ENCODE measurements around the gene DUS2. TPM values are rescaled to one million over a fixed set of nuclear protein-coding genes. Genes with fewer than 3 reads are reported as not detected.
A peak's percentile ranks its signal among the peaks of the same experiment; 100 is the strongest.

DUS2 gene
- total and polyA plus RNA-seq, 4 donors: 6.9 to 10.7 (median 7.9) TPM

DNA sequence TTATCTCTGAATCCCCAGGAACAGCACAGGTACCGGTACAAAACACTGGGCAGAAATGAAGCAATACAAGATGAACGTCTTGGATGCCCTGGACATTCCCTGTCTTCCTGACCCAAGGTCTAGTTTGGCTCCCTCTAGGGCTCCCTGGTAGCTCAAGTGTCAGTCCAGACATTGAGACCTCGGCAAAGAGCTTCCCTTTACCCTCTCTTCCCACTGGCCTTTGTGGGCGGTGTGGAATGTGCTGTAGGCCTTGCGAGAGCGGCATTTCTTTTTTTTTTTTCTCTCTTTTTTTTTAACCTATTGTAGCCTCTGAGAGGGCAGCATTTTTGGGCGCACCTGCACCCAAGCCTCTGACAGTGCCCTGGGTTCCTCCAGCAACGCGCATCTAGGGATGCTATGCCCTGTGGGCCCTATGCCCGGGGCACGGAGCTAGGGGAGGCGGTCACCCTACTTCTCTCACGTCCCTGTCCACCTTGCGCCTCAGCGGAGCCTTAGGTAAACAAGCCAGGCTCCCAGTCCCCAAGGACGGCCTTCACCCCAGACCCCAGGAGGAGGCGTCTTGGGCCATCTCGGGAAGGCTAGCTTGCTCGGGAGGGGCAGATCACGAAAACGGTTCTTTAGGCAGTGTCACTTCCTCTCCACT lies 60.9 kb downstream of the DUS2 start:
- H3K9me3 ChIP-seq (ENCODE audit: control insufficient read depth in 4 of 4, low read length in 3 of 4): no peaks in the 10 kb centered on the region
- no peaks in the 10 kb centered on the region for H3K27me3 ChIP-seq (ENCODE audit: control insufficient read depth in 4 of 4, insufficient read depth in 4 of 4, low read length in 3 of 4)
- WGBS: 46% methylated on average over 21 of the region's 21 CpGs
- TF ChIP-seq HNF4G (IDR thresholded peaks at IDR 0.05): no peak
- TF ChIP-seq JUND (IDR thresholded peaks at IDR 0.05): peak in 1 of 2 donors; percentile 2
- peak; percentile 46 for TF ChIP-seq FOXA2 (IDR thresholded peaks at IDR 0.05)
- no peak for TF ChIP-seq YY1 (IDR thresholded peaks at IDR 0.05)
- TF ChIP-seq, protein P1, sequence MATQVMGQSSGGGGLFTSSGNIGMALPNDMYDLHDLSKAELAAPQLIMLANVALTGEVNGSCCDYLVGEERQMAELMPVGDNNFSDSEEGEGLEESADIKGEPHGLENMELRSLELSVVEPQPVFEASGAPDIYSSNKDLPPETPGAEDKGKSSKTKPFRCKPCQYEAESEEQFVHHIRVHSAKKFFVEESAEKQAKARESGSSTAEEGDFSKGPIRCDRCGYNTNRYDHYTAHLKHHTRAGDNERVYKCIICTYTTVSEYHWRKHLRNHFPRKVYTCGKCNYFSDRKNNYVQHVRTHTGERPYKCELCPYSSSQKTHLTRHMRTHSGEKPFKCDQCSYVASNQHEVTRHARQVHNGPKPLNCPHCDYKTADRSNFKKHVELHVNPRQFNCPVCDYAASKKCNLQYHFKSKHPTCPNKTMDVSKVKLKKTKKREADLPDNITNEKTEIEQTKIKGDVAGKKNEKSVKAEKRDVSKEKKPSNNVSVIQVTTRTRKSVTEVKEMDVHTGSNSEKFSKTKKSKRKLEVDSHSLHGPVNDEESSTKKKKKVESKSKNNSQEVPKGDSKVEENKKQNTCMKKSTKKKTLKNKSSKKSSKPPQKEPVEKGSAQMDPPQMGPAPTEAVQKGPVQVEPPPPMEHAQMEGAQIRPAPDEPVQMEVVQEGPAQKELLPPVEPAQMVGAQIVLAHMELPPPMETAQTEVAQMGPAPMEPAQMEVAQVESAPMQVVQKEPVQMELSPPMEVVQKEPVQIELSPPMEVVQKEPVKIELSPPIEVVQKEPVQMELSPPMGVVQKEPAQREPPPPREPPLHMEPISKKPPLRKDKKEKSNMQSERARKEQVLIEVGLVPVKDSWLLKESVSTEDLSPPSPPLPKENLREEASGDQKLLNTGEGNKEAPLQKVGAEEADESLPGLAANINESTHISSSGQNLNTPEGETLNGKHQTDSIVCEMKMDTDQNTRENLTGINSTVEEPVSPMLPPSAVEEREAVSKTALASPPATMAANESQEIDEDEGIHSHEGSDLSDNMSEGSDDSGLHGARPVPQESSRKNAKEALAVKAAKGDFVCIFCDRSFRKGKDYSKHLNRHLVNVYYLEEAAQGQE (IDR thresholded peaks at IDR 0.05): no peak
- TF ChIP-seq, protein P2, sequence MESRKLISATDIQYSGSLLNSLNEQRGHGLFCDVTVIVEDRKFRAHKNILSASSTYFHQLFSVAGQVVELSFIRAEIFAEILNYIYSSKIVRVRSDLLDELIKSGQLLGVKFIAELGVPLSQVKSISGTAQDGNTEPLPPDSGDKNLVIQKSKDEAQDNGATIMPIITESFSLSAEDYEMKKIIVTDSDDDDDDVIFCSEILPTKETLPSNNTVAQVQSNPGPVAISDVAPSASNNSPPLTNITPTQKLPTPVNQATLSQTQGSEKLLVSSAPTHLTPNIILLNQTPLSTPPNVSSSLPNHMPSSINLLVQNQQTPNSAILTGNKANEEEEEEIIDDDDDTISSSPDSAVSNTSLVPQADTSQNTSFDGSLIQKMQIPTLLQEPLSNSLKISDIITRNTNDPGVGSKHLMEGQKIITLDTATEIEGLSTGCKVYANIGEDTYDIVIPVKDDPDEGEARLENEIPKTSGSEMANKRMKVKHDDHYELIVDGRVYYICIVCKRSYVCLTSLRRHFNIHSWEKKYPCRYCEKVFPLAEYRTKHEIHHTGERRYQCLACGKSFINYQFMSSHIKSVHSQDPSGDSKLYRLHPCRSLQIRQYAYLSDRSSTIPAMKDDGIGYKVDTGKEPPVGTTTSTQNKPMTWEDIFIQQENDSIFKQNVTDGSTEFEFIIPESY (IDR thresholded peaks at IDR 0.05): no peak
- TF ChIP-seq FOXA1 (IDR thresholded peaks at IDR 0.05): peak; percentile 36
- no peak for TF ChIP-seq HNF4A (conservative IDR thresholded peaks at IDR 0.05)
- H3K36me3 ChIP-seq (ENCODE audit: control insufficient read depth in 4 of 4, insufficient read depth in 3 of 4, low read depth in 1 of 4, low read length in 3 of 4): no peaks in the 10 kb centered on the region
- no peak for DNase-seq (ENCODE audit: low spot score)
- H3K27ac ChIP-seq (ENCODE audit: low read depth in 1 of 2, low read length in 2 of 2): peak overlapping the region; percentile 99 to 100
- H3K9ac ChIP-seq (ENCODE audit: low read depth in 1 of 2, low read length in 2 of 2): peak overlapping the region in 1 of 2 donors; percentile 78
- H3K4me3 ChIP-seq (ENCODE audit: low read depth in 1 of 3, low read length in 3 of 3): peak overlapping the region in 2 of 3 donors; percentile 61 to 65
- H3K4me1 ChIP-seq (ENCODE audit: control insufficient read depth in 4 of 4, insufficient read depth in 4 of 4, low read length in 3 of 4): peaks cover 22 to 64% (median 44%) of the 10 kb centered on the region in 4 donors

DNA sequence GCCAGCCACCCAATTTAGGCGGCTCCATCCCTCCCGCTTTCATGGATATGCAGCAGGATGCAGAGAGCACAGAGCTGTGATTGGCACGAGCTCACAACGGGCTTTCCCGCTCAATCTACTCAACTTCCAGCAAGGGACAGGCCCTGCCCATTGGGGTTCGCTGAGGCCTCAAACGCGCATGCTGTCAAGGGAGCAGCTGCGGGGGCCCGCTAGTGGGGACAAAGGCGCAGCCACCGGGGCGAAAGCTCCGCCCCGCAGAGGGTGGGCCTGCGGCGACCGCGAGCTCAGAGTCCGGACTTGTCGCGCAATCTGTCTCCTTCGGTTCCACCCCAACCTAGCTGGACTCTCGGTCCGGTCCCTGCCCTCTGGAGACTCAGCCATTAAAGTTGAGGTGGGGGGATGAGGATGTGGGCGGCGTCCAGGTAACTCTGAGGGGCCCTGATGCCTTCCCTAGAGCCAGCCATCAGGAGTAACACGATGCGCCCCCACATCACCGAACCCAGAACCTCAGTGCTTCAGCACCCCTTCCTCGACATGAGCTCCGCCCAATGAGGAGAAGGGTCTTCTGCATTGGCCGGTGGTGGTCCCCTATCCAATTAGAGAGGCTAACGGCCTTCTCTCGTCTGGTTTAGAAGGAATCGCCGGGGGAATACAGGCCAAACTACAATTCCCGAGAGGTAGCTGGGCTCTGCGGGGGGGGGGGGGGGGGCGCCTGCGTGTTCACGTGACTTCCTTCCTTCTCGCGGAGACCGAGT lies 61.6 kb downstream of the DUS2 start:
- Histone ChIP-seq H3K9me3 (ENCODE audit: control insufficient read depth in 4 of 4, low read length in 3 of 4) (no peaks in the 10 kb centered on the region), H3K9ac (ENCODE audit: low read depth in 1 of 2, low read length in 2 of 2) (peak overlapping the region; percentile 78 to 87), H3K4me1 (ENCODE audit: control insufficient read depth in 4 of 4, insufficient read depth in 4 of 4, low read length in 3 of 4) (peaks cover 17 to 64% (median 38%) of the 10 kb centered on the region in 4 donors), H3K4me3 (ENCODE audit: low read depth in 1 of 3, low read length in 3 of 3) (peak overlapping the region; percentile 61 to 82 (median 65)), H3K27me3 (ENCODE audit: control insufficient read depth in 4 of 4, insufficient read depth in 4 of 4, low read length in 3 of 4) (no peaks in the 10 kb centered on the region), H3K36me3 (ENCODE audit: control insufficient read depth in 4 of 4, insufficient read depth in 3 of 4, low read depth in 1 of 4, low read length in 3 of 4) (no peaks in the 10 kb centered on the region), H3K27ac (ENCODE audit: low read depth in 1 of 2, low read length in 2 of 2) (peak overlapping the region; percentile 99 to 100)
- DNase-seq (ENCODE audit: low spot score): peak; percentile 89
- WGBS: under 1% methylated on average over 45 of the region's 45 CpGs
- no peak for TF ChIP-seq FOXA2 (IDR thresholded peaks at IDR 0.05)
- no peak for TF ChIP-seq ATF3 (IDR thresholded peaks at IDR 0.05)
- peak in 1 of 2 donors; percentile 53 for TF ChIP-seq RAD21 (IDR thresholded peaks at IDR 0.05)
- TF ChIP-seq GABPA (IDR thresholded peaks at IDR 0.05 in 1 of 2, conservative IDR thresholded peaks at IDR 0.05 in 1 of 2): no peak
- peak; percentile 87 for TF ChIP-seq HNF4G (IDR thresholded peaks at IDR 0.05)
- TF ChIP-seq FOXA1 (IDR thresholded peaks at IDR 0.05): no peak
- peak; percentile 46 for TF ChIP-seq TAF1 (conservative IDR thresholded peaks at IDR 0.05)
- TF ChIP-seq YY1 (IDR thresholded peaks at IDR 0.05): peak; percentile 83
- TF ChIP-seq, protein P2 (IDR thresholded peaks at IDR 0.05): peak; percentile 98
- TF ChIP-seq NR2F2 (IDR thresholded peaks at IDR 0.05): peak; percentile 10
- TF ChIP-seq RXRA (IDR thresholded peaks at IDR 0.05): peak; percentile 64 to 71
- TF ChIP-seq SP1 (IDR thresholded peaks at IDR 0.05): peak; percentile 93
- TF ChIP-seq, protein P1 (IDR thresholded peaks at IDR 0.05): peak; percentile 88
- peak; percentile 91 to 98 for TF ChIP-seq HNF4A (conservative IDR thresholded peaks at IDR 0.05)
- TF ChIP-seq EGR1 (IDR thresholded peaks at IDR 0.05; ENCODE audit: low read depth in 2 of 2): peak in 1 of 2 donors; percentile 80
- no peak for TF ChIP-seq JUND (IDR thresholded peaks at IDR 0.05)
- TF ChIP-seq MAX (IDR thresholded peaks at IDR 0.05): peak; percentile 88
